AG04450 (cell line): ENCODE results near the gene GLRX. TPM values are rescaled to one million over a fixed set of nuclear protein-coding genes. Genes with fewer than 3 reads are reported as not detected.
A peak's percentile ranks its signal among the peaks of the same experiment; 100 is the strongest.

Experiments
- CTCF ChIA-PET: fragments of 300-600, 350-600 bp; formaldehyde crosslinking; extraction: SDS; loops from one replicate; lab custom pipeline; 2022; ENCODE audit warnings: antibody characterized with exemption, inconsistent platforms; lab: Charles Lee
- POLR2A ChIA-PET: fragments of 350-600 bp; formaldehyde crosslinking; extraction: SDS; loops from one replicate; lab custom pipeline; 2021; ENCODE audit warnings: antibody characterized with exemption, inconsistent platforms; lab: Yijun Ruan, JAX
- DNase-seq: peaks from one replicate; pipeline ENCODE4 v3.0.0-alpha.2; 2011; ENCODE audit warnings: low read depth, low spot score
- H3K27ac ChIP-seq: one replicate; pipeline ENCODE4 v1.5.1; 2012; ENCODE audit warnings: low read depth, low read length, control low read depth
- H3K27me3 ChIP-seq: one replicate; pipeline ENCODE4 v1.6.0; 2012; ENCODE audit warnings: low read length; ENCODE audit not compliant: control insufficient read depth, insufficient read depth
- H3K4me3 ChIP-seq: 2 replicates; pipeline ENCODE4 v1.5.1; 2011; ENCODE audit warnings: mild to moderate bottlenecking, low read depth, low read length, control low read depth
- H3K9me3 ChIP-seq: 2 replicates; pipeline ENCODE4 v1.5.1; 2012; ENCODE audit warnings: low read length; ENCODE audit not compliant: control insufficient read depth, insufficient read depth
- CTCF ChIP-seq: IDR thresholded peaks from 2 replicates; pipeline ENCODE4 v1.5.1; 2011; ENCODE audit warnings: low read depth, low read length, control low read depth, inconsistent platforms
- polyA plus RNA-seq: library from polyadenylated mRNA; depleted of rRNA; stranded (reverse); fragments of >200 nt; gene quantifications from 2 replicates; pipeline ENCODE4 v1.2.3, GENCODE V29; 2011

Gene GLRX
- polyA plus RNA-seq, 1 experiment: 233 TPM

- POLR2A ChIA-PET: interaction anchor here (0.7 to 1.0 kb wide), 2 partner anchors 116 to 203 kb away, joined by 3 read pairs; partner anchors contain the start of gene RHOBTB3
- Histone ChIP-seq H3K9me3 (peaks cover 3% of the 10 kb centered on the region; the same call in 1 of the 2 replicates), H3K27ac (no peak overlapping the region), H3K4me3 (no peak overlapping the region), H3K27me3 (no peaks in the 10 kb centered on the region)
- CTCF ChIA-PET: interaction anchor here (0.7 to 5.5 kb wide), 19 partner anchors 9 to 489 kb away, joined by 3 to 84 read pairs (median 6); partner anchors contain the start of gene RFESD
- DNase-seq: no peak
- no peak for TF ChIP-seq CTCF
These were observed 24.7 kb upstream of the GLRX start for GRCh38 chr5:95847261-95847592.

GRCh38 chr5:95846554-95847260 lies 24.2 kb upstream of the GLRX start:
- CTCF ChIA-PET: interaction anchor here (0.5 to 5.5 kb wide), 39 partner anchors 9 to 489 kb away, joined by 3 to 84 read pairs (median 4); partner anchors contain the start of genes RFESD and RHOBTB3
- peaks cover 3% of the 10 kb centered on the region; the same call in 1 of the 2 replicates for H3K9me3 ChIP-seq
- POLR2A ChIA-PET: interaction anchor here (1.0 kb wide), 1 partner anchor 116 kb away, joined by 3 read pairs; the partner anchor contains the start of gene RHOBTB3

GRCh38 chr5:95845391-95845790 lies 22.9 kb upstream of the GLRX start:
- ChIA-PET POLR2A (no interaction called here), CTCF (interaction anchor here (5.5 kb wide), 3 partner anchors 63 to 202 kb away, joined by 49 to 84 read pairs (median 72); no protein-coding TSS in a partner anchor)
- Histone ChIP-seq H3K27me3 (no peaks in the 10 kb centered on the region), H3K4me3 (no peak overlapping the region), H3K27ac (no peak overlapping the region), H3K9me3 (no peaks in the 10 kb centered on the region)
- no peak for TF ChIP-seq CTCF
- DNase-seq: no peak

More at GRCh38 chr5:95846554-95847260, 24.2 kb upstream of the GLRX start:
- TF ChIP-seq CTCF: peak; percentile 95
- H3K4me3 ChIP-seq: no peak overlapping the region
- H3K27me3 ChIP-seq: no peaks in the 10 kb centered on the region
- peak; percentile 59 for DNase-seq
- no peak overlapping the region for H3K27ac ChIP-seq

- DNase-seq: no peak
- Histone ChIP-seq H3K27ac (no peak overlapping the region), H3K27me3 (no peaks in the 10 kb centered on the region), H3K9me3 (no peaks in the 10 kb centered on the region), H3K4me3 (no peak overlapping the region)
- ChIA-PET POLR2A (interaction anchor here (1.1 to 2.4 kb wide), 2 partner anchors 20 to 113 kb away, joined by 7 to 12 read pairs; partner anchors contain the start of gene RHOBTB3), CTCF (interaction anchor here (0.6 to 2.0 kb wide), 8 partner anchors 58 to 1003 kb away, joined by 3 to 11 read pairs (median 5); no protein-coding TSS in a partner anchor)
- TF ChIP-seq CTCF: no peak
These were observed 21.3 kb upstream of the GLRX start for GRCh38 chr5:95843733-95844223.
